OCI-LY3 (cell line): ENCODE results near the gene ICAM2.

Experiments
- H2AFZ ChIP-seq: fragments of 200-600, 300-600 bp; shearing (Covaris generic); 2 replicates; pipeline ENCODE4 v1.6.0; 2014; ENCODE audit warnings: antibody characterized with exemption, low read depth, low read length
- H3K27ac ChIP-seq: fragments of 200-600, 300-600 bp; sonication (generic); 2 replicates; pipeline ENCODE4 v1.5.1; 2014; ENCODE audit warnings: mild to moderate bottlenecking, low read length, moderate library complexity, mixed read lengths
- H3K27me3 ChIP-seq: fragments of 200-600, 300-600 bp; sonication (generic); 2 replicates; pipeline ENCODE4 v1.6.1; 2014; ENCODE audit warnings: low read depth, low read length, mixed read lengths
- H3K36me3 ChIP-seq: fragments of 200-600, 300-600 bp; sonication (generic); replicated peaks from 2 replicates; pipeline ENCODE3; 2014; ENCODE audit warnings: low read depth, low read length, mixed read lengths
- H3K4me1 ChIP-seq: fragments of 300-600, 200-600 bp; sonication (generic); 2 replicates; pipeline ENCODE4 v1.6.1; 2014; ENCODE audit warnings: low read length, mixed read lengths
- H3K4me2 ChIP-seq: fragments of 200-600, 300-600 bp; sonication (generic); 2 replicates; pipeline ENCODE4 v1.6.1; 2014; ENCODE audit warnings: low read length, mixed read lengths
- H3K4me3 ChIP-seq: fragments of 300-600, 200-600 bp; sonication (generic); 2 replicates; pipeline ENCODE4 v1.5.1; 2014; ENCODE audit warnings: antibody characterized with exemption, mild to moderate bottlenecking, low read length, moderate library complexity
- H3K79me2 ChIP-seq: fragments of 300-600, 200-600 bp; shearing (Covaris generic); 2 replicates; pipeline ENCODE4 v1.6.1; 2014; ENCODE audit warnings: mild to moderate bottlenecking, low read length, mixed read lengths
- H3K9ac ChIP-seq: fragments of 300-600, 200-600 bp; shearing (Covaris generic); 2 replicates; pipeline ENCODE4 v1.6.0; 2014; ENCODE audit warnings: mild to moderate bottlenecking, low read length, moderate library complexity
- H3K9me3 ChIP-seq: fragments of 200-600, 300-600 bp; shearing (Covaris generic); 2 replicates; pipeline ENCODE4 v1.6.1; 2014; ENCODE audit warnings: low read length, mixed read lengths; ENCODE audit not compliant: insufficient read depth
- H4K20me1 ChIP-seq: fragments of 200-600, 300-600 bp; sonication (generic); 2 replicates; pipeline ENCODE4 v1.6.1; 2016; ENCODE audit warnings: low read length, mixed read lengths; ENCODE audit not compliant: insufficient read depth
- EZH2phosphoT487 ChIP-seq: fragments of 200-600 bp; shearing (Covaris generic); IDR thresholded peaks from 2 replicates; pipeline ENCODE4 v1.6.1; 2018; ENCODE audit warnings: antibody characterized with exemption, mixed run types, low read depth
- TF ChIP-seq, protein P1 (sequence below): fragments of 200-600, 300-600 bp; sonication (generic); IDR thresholded peaks from 2 replicates; pipeline ENCODE4 v1.5.1; 2014; ENCODE audit warnings: antibody characterized with exemption, low read length, low read depth

The ICAM2 gene

DNA sequence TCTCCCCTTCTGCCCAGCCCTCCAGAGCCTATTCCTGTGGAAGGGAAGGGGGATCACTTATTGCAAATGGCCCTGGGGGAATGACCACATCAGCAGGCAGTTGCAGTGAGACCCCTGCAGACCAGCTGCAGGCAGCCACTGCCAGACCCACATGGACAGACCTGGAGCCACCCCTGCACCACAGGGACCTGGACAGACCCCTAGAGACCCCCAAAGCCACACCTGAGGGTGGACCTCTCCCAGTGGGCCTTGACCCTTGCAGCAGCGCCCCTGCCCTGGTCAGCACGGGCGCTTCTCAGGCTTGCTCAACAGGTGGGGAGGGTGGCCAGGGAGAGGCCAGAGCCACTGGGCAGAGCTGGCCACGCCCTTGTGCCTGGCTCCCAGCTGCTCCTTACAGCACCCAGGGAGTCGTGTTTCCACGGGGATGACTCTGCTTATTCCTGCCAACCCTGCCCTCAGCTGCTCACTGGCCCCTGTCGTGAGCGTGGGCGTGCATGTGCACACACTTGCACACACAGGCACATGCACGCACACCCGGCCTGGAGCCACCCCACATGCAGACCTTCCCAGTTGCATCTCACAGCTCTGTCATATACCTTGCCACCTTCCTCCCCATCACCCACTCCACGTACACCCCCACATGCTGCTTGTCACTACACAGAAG lies 46.4 kb downstream of the ICAM2 start:
- no peak overlapping the region for H3K4me2 ChIP-seq
- H3K36me3 ChIP-seq: no peaks in the 10 kb centered on the region
- no peaks in the 10 kb centered on the region for H4K20me1 ChIP-seq
- H3K4me3 ChIP-seq: no peak overlapping the region
- no peaks in the 10 kb centered on the region for H3K79me2 ChIP-seq
- TF ChIP-seq EZH2phosphoT487: no peak
- TF ChIP-seq, protein P1, sequence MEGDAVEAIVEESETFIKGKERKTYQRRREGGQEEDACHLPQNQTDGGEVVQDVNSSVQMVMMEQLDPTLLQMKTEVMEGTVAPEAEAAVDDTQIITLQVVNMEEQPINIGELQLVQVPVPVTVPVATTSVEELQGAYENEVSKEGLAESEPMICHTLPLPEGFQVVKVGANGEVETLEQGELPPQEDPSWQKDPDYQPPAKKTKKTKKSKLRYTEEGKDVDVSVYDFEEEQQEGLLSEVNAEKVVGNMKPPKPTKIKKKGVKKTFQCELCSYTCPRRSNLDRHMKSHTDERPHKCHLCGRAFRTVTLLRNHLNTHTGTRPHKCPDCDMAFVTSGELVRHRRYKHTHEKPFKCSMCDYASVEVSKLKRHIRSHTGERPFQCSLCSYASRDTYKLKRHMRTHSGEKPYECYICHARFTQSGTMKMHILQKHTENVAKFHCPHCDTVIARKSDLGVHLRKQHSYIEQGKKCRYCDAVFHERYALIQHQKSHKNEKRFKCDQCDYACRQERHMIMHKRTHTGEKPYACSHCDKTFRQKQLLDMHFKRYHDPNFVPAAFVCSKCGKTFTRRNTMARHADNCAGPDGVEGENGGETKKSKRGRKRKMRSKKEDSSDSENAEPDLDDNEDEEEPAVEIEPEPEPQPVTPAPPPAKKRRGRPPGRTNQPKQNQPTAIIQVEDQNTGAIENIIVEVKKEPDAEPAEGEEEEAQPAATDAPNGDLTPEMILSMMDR: no peak
- no peak overlapping the region for H3K9ac ChIP-seq
- H3K4me1 ChIP-seq: no peaks in the 10 kb centered on the region
- H3K9me3 ChIP-seq: no peaks in the 10 kb centered on the region
- H3K27me3 ChIP-seq: peaks cover 35% of the 10 kb centered on the region
- no peak overlapping the region for H3K27ac ChIP-seq
- no peak overlapping the region for H2AFZ ChIP-seq

- H3K4me2 ChIP-seq: no peak overlapping the region
- no peak for TF ChIP-seq EZH2phosphoT487
- TF ChIP-seq, protein P1: no peak
- H2AFZ ChIP-seq: no peak overlapping the region
- H3K4me3 ChIP-seq: no peak overlapping the region
- no peaks in the 10 kb centered on the region for H3K79me2 ChIP-seq
- no peaks in the 10 kb centered on the region for H3K4me1 ChIP-seq
- peaks cover 27% of the 10 kb centered on the region for H3K27me3 ChIP-seq
- H4K20me1 ChIP-seq: no peaks in the 10 kb centered on the region
- H3K27ac ChIP-seq: no peak overlapping the region
- H3K36me3 ChIP-seq: no peaks in the 10 kb centered on the region
- no peaks in the 10 kb centered on the region for H3K9me3 ChIP-seq
- no peak overlapping the region for H3K9ac ChIP-seq
Measured at GRCh38 chr17:63973247-63973646, 47.2 kb downstream of the ICAM2 start.

GRCh38 chr17:63972796-63973195 lies 47.6 kb downstream of the ICAM2 start, which contains the start of gene SCN4A:
SCN4A (minus strand) TSS chr17:63972918; CDS start chr17:63972841, 77 bp downstream.
- Histone ChIP-seq H3K4me1 (no peaks in the 10 kb centered on the region), H3K9ac (no peak within 1 kb of the TSS), H3K79me2 (no peaks in the 10 kb centered on the region), H3K9me3 (no peaks in the 10 kb centered on the region), H3K4me3 (no peak within 1 kb of the TSS), H3K4me2 (no peak within 1 kb of the TSS), H2AFZ (no peak within 1 kb of the TSS), H4K20me1 (no peaks in the 10 kb centered on the region), H3K27me3 (peaks cover 27% of the 10 kb centered on the region), H3K27ac (no peak within 1 kb of the TSS), H3K36me3 (no peaks in the 10 kb centered on the region)
- no peak for TF ChIP-seq EZH2phosphoT487
- TF ChIP-seq, protein P1: no peak

- no peaks in the 10 kb centered on the region for H4K20me1 ChIP-seq
- H3K4me2 ChIP-seq: no peak overlapping the region
- no peaks in the 10 kb centered on the region for H3K9me3 ChIP-seq
- H3K36me3 ChIP-seq: no peaks in the 10 kb centered on the region
- peaks cover 11% of the 10 kb centered on the region for H3K4me1 ChIP-seq
- no peaks in the 10 kb centered on the region for H3K27me3 ChIP-seq
- TF ChIP-seq EZH2phosphoT487: no peak
- TF ChIP-seq, protein P1: no peak
- no peak overlapping the region for H2AFZ ChIP-seq
- H3K9ac ChIP-seq: no peak overlapping the region
- no peak overlapping the region for H3K4me3 ChIP-seq
- H3K27ac ChIP-seq: no peak overlapping the region
- H3K79me2 ChIP-seq: no peaks in the 10 kb centered on the region
Measured at GRCh38 chr17:63969278-63969677, 51.2 kb downstream of the ICAM2 start.
